Measurements from ENCODE around the gene SNTB2. TPM values are rescaled to one million over a fixed set of nuclear protein-coding genes. Genes with fewer than 3 reads are reported as not detected.

The SNTB2 gene
- total and polyA plus RNA-seq, 7 donors = 2.7 to 19.4 (median 12.6) TPM

- intact Hi-C loops (cut with DNase I) = no loop called here
- Histone ChIP-seq H3K27ac (no peak overlapping the region), H3K36me3 (ENCODE audit: insufficient read depth in 1 of 2, low read depth in 1 of 2) (peaks cover 0 to 26% of the 10 kb centered on the region in 2 donors), H3K27me3 (ENCODE audit: insufficient read depth in 3 of 3, low read length in 2 of 3) (no peaks in the 10 kb centered on the region), H3K4me1 (no peaks in the 10 kb centered on the region), H3K9me3 (no peaks in the 10 kb centered on the region), H3K4me3 (no peak overlapping the region)
- TF ChIP-seq CTCF (IDR thresholded peaks at IDR 0.05) = no peak
- ATAC-seq (no peak), DNase-seq (no peak)
- WGBS, 3 donors = 98 to 99% (median 99%) methylated on average over 4 of the region's 4 CpGs
Observed at GRCh38 chr16:69298261-69298660, 111.3 kb downstream of the SNTB2 start.

GRCh38 chr16:69301187-69301586, 114.2 kb downstream of the SNTB2 start:
- Histone ChIP-seq H3K27me3 (ENCODE audit: insufficient read depth in 3 of 3, low read length in 2 of 3) (no peaks in the 10 kb centered on the region), H3K4me1 (no peaks in the 10 kb centered on the region), H3K36me3 (ENCODE audit: insufficient read depth in 1 of 2, low read depth in 1 of 2) (peaks cover 0 to 37% of the 10 kb centered on the region in 2 donors), H3K27ac (no peak overlapping the region), H3K4me3 (no peak overlapping the region), H3K9me3 (no peaks in the 10 kb centered on the region)
- TF ChIP-seq CTCF (IDR thresholded peaks at IDR 0.05) = no peak
- intact Hi-C loops (cut with DNase I) = no loop called here
- ATAC-seq (no peak), DNase-seq (no peak)
- 37 to 48% (median 38%) methylated on average over 1 of the region's 1 CpG for WGBS, 3 donors

DNA sequence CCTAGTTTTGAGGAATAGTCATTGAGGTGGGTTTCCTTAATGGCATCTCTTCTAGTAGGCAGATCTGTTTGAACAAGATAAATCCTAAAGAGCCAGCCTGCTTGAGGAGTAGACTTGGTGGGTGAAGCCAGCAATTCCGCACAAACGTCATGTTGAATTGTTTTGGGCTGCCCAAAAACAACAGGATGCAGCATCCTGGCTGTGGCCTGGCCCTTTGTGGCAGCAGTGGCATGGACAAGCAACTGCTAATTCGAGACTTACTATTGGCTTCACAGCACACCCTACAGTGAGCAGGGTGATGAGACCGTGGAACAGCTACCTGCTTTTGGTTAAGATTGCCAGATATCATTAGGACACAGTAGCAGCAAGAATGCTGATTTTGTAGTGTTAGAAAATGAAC, 114.9 kb downstream of the SNTB2 start:
- no peaks in the 10 kb centered on the region for H3K27me3 ChIP-seq (ENCODE audit: insufficient read depth in 3 of 3, low read length in 2 of 3)
- H3K9me3 ChIP-seq = no peaks in the 10 kb centered on the region
- H3K4me3 ChIP-seq = no peak overlapping the region
- 87 to 89% (median 88%) methylated on average over 4 of the region's 4 CpGs for WGBS, 3 donors
- DNase-seq (no peak), ATAC-seq (no peak)
- peaks cover 0 to 37% of the 10 kb centered on the region in 2 donors for H3K36me3 ChIP-seq (ENCODE audit: insufficient read depth in 1 of 2, low read depth in 1 of 2)
- intact Hi-C loops (cut with DNase I) = no loop called here
- H3K27ac ChIP-seq = no peak overlapping the region
- no peak for TF ChIP-seq CTCF (IDR thresholded peaks at IDR 0.05)
- H3K4me1 ChIP-seq = no peaks in the 10 kb centered on the region

GRCh38 chr16:69302301-69302700, 115.3 kb downstream of the SNTB2 start:
- WGBS, 3 donors = 91 to 98% (median 95%) methylated on average over 4 of the region's 4 CpGs
- ATAC-seq = no peak
- intact Hi-C loops (cut with DNase I) = no loop called here

More at GRCh38 chr16:69302301-69302700, 115.3 kb downstream of the SNTB2 start:
- H3K36me3 ChIP-seq (ENCODE audit: insufficient read depth in 1 of 2, low read depth in 1 of 2) = peaks cover 0 to 37% of the 10 kb centered on the region in 2 donors
- no peak for TF ChIP-seq CTCF (IDR thresholded peaks at IDR 0.05)
- no peak overlapping the region for H3K27ac ChIP-seq
- no peaks in the 10 kb centered on the region for H3K27me3 ChIP-seq (ENCODE audit: insufficient read depth in 3 of 3, low read length in 2 of 3)
- no peaks in the 10 kb centered on the region for H3K9me3 ChIP-seq
- no peak for DNase-seq
- no peak overlapping the region for H3K4me3 ChIP-seq
- no peaks in the 10 kb centered on the region for H3K4me1 ChIP-seq

Data from psoas muscle (tissue), 8 donors.